Vagina (tissue), 2 donors: ENCODE results near the gene CTSK. TPM values are rescaled to one million over a fixed set of nuclear protein-coding genes. Genes with fewer than 3 reads are reported as not detected.

Source experiments
- DNase-seq, 2 donors: peaks; one replicate each; pipeline ENCODE4 v3.0.0-alpha.2; 2017; ENCODE audit errors: extremely low spot score in 2 of 2
- H3K27ac ChIP-seq: fragments of 200-600 bp; sonication (generic); one replicate; pipeline ENCODE4 v1.5.1; 2019
- H3K27me3 ChIP-seq: fragments of 200-600 bp; sonication (generic); one replicate; pipeline ENCODE4 v1.5.1; 2019
- H3K36me3 ChIP-seq, 2 donors: fragments of 200-600 bp; sonication (generic); one replicate each; pipeline ENCODE4 v1.5.1; 2017 to 2019
- H3K4me1 ChIP-seq: fragments of 200-600 bp; sonication (generic); one replicate; pipeline ENCODE4 v1.5.1; 2019
- H3K4me3 ChIP-seq, 2 donors: fragments of 200-600 bp; sonication (generic); 1 replicate in 1 of 2; 2 replicates in 1 of 2; pipeline ENCODE4 v1.5.1; 2016 to 2019
- H3K9me3 ChIP-seq: fragments of 200-600 bp; sonication (generic); one replicate; pipeline ENCODE4 v1.5.1; 2019
- POLR2A ChIP-seq, 2 donors: fragments of 450-650 bp; IDR thresholded peaks; one replicate each; pipeline ENCODE4 v1.6.1; 2017; ENCODE audit warnings: antibody characterized with exemption in 2 of 2, mild to moderate bottlenecking in 2 of 2, moderate library complexity in 2 of 2
- POLR2AphosphoS5 ChIP-seq, 2 donors: sonication (generic); formaldehyde crosslinking; IDR thresholded peaks; one replicate each; pipeline ENCODE4 v1.9.0; 2017; ENCODE audit warnings: antibody characterized with exemption in 2 of 2, mild to moderate bottlenecking in 2 of 2, low read depth in 1 of 2; ENCODE audit not compliant: insufficient read depth in 1 of 2
- intact Hi-C: fragments of 100-400 bp; cut with DNase I; formaldehyde crosslinking; loops from one replicate; pipeline ENCODE4 v1.15.1; 2023
- small RNA-seq: library from RNA; depleted of rRNA; stranded (forward); fragments of <200 nt; gene quantifications from one replicate; pipeline ENCODE3, GENCODE V24; 2016
- total RNA-seq: library from RNA; depleted of rRNA; stranded (reverse); fragments of >200 nt; gene quantifications from one replicate; pipeline ENCODE4 v1.2.3, GENCODE V29; 2016
- TF ChIP-seq, protein P1 (sequence below), 3 experiments: fragments of 450-650 bp in 2 of 3; fragments of 200-600 bp in 1 of 3; sonication (generic) in 1 of 3; IDR thresholded peaks; one replicate each; pipeline ENCODE4 v1.5.1; 2017 to 2019; ENCODE audit warnings: antibody characterized with exemption in 3 of 3, mild to moderate bottlenecking in 2 of 3, moderate library complexity in 2 of 3

CTSK gene
- total RNA-seq, 1 donor from 2014 or later, result 67.3 TPM

DNA sequence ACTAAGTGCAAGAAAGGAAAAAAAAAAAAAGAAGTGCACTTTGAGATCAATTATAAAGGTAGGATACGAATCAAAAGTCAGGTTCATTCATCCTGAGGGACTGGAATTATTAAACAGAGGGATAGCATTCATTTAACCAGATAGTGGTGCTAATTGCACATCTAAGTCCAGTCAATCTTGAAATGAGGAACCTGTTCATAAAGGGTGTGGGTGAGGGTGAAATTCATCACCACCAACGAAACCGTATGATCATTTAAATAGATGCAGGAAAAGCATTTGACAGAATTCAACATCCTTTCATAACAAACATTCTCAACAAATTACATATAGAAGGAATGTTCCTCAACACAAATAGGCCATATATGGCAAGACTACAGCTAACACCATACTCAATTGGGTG is 48.0 kb downstream of the CTSK start:
- no peak for DNase-seq
- intact Hi-C loops, result no loop called here
- no peaks in the 10 kb centered on the region for H3K9me3 ChIP-seq
- H3K27me3 ChIP-seq, result no peaks in the 10 kb centered on the region
- H3K27ac ChIP-seq, result no peak overlapping the region
- no peak overlapping the region for H3K4me3 ChIP-seq
- peaks cover 6% of the 10 kb centered on the region for H3K4me1 ChIP-seq
- TF ChIP-seq POLR2AphosphoS5 (IDR thresholded peaks at IDR 0.05; ENCODE audit: insufficient read depth in 1 of 2, low read depth in 1 of 2), result no peak
- no peak for TF ChIP-seq POLR2A (IDR thresholded peaks at IDR 0.05)
- H3K36me3 ChIP-seq, result no peaks in the 10 kb centered on the region

GRCh38 chr1:150753416-150753815 is 54.6 kb downstream of the CTSK start:
- Histone ChIP-seq H3K36me3 (no peaks in the 10 kb centered on the region), H3K27ac (no peak overlapping the region), H3K9me3 (no peaks in the 10 kb centered on the region), H3K27me3 (no peaks in the 10 kb centered on the region), H3K4me1 (no peaks in the 10 kb centered on the region), H3K4me3 (no peak overlapping the region)
- intact Hi-C loops, result no loop called here
- no peak for DNase-seq
- TF ChIP-seq, protein P1, sequence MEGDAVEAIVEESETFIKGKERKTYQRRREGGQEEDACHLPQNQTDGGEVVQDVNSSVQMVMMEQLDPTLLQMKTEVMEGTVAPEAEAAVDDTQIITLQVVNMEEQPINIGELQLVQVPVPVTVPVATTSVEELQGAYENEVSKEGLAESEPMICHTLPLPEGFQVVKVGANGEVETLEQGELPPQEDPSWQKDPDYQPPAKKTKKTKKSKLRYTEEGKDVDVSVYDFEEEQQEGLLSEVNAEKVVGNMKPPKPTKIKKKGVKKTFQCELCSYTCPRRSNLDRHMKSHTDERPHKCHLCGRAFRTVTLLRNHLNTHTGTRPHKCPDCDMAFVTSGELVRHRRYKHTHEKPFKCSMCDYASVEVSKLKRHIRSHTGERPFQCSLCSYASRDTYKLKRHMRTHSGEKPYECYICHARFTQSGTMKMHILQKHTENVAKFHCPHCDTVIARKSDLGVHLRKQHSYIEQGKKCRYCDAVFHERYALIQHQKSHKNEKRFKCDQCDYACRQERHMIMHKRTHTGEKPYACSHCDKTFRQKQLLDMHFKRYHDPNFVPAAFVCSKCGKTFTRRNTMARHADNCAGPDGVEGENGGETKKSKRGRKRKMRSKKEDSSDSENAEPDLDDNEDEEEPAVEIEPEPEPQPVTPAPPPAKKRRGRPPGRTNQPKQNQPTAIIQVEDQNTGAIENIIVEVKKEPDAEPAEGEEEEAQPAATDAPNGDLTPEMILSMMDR (IDR thresholded peaks at IDR 0.05), result no peak
- TF ChIP-seq POLR2AphosphoS5 (IDR thresholded peaks at IDR 0.05; ENCODE audit: insufficient read depth in 1 of 2, low read depth in 1 of 2), result no peak
- no peak for TF ChIP-seq POLR2A (IDR thresholded peaks at IDR 0.05)

DNA sequence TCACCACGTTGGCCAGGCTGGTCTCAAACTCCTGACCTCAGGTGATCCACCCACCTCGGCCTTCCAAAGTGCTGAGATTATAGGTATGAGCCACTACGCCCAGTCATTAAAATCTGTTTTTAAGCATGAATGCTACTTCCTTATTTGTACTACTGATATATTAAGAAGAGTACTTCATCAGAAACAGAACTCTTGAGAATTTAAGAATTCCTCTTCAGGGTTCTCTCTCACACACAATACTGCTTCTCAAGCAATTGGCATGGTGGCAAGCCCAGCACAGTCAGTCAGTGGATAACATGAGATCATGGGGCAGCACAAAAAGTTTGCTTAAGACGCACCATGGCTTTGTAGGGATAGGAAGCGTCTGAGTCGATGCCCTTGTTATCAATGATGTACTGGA is 56.6 kb downstream of the CTSK start:
- Histone ChIP-seq H3K9me3 (no peaks in the 10 kb centered on the region), H3K27me3 (no peaks in the 10 kb centered on the region), H3K36me3 (no peaks in the 10 kb centered on the region), H3K4me3 (no peak overlapping the region), H3K4me1 (no peaks in the 10 kb centered on the region), H3K27ac (no peak overlapping the region)
- intact Hi-C loops, result no loop called here
- TF ChIP-seq, protein P1 (IDR thresholded peaks at IDR 0.05), result no peak
- DNase-seq, result no peak

- TF ChIP-seq POLR2A (IDR thresholded peaks at IDR 0.05) (no peak), POLR2AphosphoS5 (IDR thresholded peaks at IDR 0.05; ENCODE audit: insufficient read depth in 1 of 2, low read depth in 1 of 2) (no peak)
- TF ChIP-seq, protein P1 (IDR thresholded peaks at IDR 0.05), result no peak
- H3K27me3 ChIP-seq, result no peaks in the 10 kb centered on the region
- DNase-seq, result no peak
- H3K27ac ChIP-seq, result no peak overlapping the region
- H3K4me1 ChIP-seq, result no peaks in the 10 kb centered on the region
- intact Hi-C loops, result no loop called here
- H3K36me3 ChIP-seq, result no peaks in the 10 kb centered on the region
- H3K4me3 ChIP-seq, result no peak overlapping the region
- H3K9me3 ChIP-seq, result no peaks in the 10 kb centered on the region
Observed at GRCh38 chr1:150749720-150750311, 58.2 kb downstream of the CTSK start.

- no peaks in the 10 kb centered on the region for H3K36me3 ChIP-seq
- no peak for DNase-seq
- H3K27me3 ChIP-seq, result no peaks in the 10 kb centered on the region
- intact Hi-C loops, result no loop called here
- no peak overlapping the region for H3K4me3 ChIP-seq
- H3K27ac ChIP-seq, result no peak overlapping the region
- no peaks in the 10 kb centered on the region for H3K4me1 ChIP-seq
- no peak for TF ChIP-seq POLR2AphosphoS5 (IDR thresholded peaks at IDR 0.05; ENCODE audit: insufficient read depth in 1 of 2, low read depth in 1 of 2)
- TF ChIP-seq POLR2A (IDR thresholded peaks at IDR 0.05), result no peak
- TF ChIP-seq, protein P1 (IDR thresholded peaks at IDR 0.05), result no peak
- no peaks in the 10 kb centered on the region for H3K9me3 ChIP-seq
Observed at GRCh38 chr1:150748878-150749719, 59.0 kb downstream of the CTSK start.

Small RNAs within 50 kb of the gene (small RNA-seq; reads per million reads assigned to genes)
- not detected for gene RNU6-1309P

Other genes with a start within 250 kb of the CTSK start
- 181 TPM for gene MCL1, start 228.7 kb downstream of the CTSK start, total RNA-seq
- gene ENSA, start 178.6 kb downstream of the CTSK start, total RNA-seq, result 117 TPM
- 21.9 TPM for gene GOLPH3L, start 111.1 kb downstream of the CTSK start, total RNA-seq
- 1.2 TPM for gene HORMAD1, start 87.4 kb downstream of the CTSK start, total RNA-seq
- 34.1 TPM for gene CTSS, start 42.5 kb downstream of the CTSK start, total RNA-seq
- 71.5 TPM for gene ARNT, start 68.3 kb upstream of the CTSK start, total RNA-seq
- gene CTXND2, start 78.9 kb upstream of the CTSK start, total RNA-seq, result not detected
- gene SETDB1, start 118.1 kb upstream of the CTSK start, total RNA-seq, result 51.1 TPM
- gene CERS2, start 166.6 kb upstream of the CTSK start, total RNA-seq, result 86.4 TPM
- gene ANXA9, start 174.0 kb upstream of the CTSK start, total RNA-seq, result 0.49 TPM
- 27.0 TPM for gene MINDY1, start 198.6 kb upstream of the CTSK start, total RNA-seq
- 25.5 TPM for gene PRUNE1, start 200.2 kb upstream of the CTSK start, total RNA-seq
- gene BNIPL, start 228.3 kb upstream of the CTSK start, total RNA-seq, result 105 TPM
- gene C1orf56, start 239.5 kb upstream of the CTSK start, total RNA-seq, result 5.2 TPM